NCI-H2227 treated with DMSO at 0.1 percent for 48 hours (cell line): ENCODE results near the gene UBAC2.
"Not testable (repeated sequence)": the region's sequence is repeated elsewhere in the genome, so short reads cannot be mapped to it uniquely, and the experiment has no call there.

ENCODE experiments used
- DNase-seq: peaks from one replicate; lab custom pipeline; 2025; lab: John Stamatoyannopoulos, UW

UBAC2 gene

GRCh38 chr13:99185606-99186005, 15.0 kb upstream of the UBAC2 start:
- DNase-seq = no peak

- no peak for DNase-seq
These were observed 10.3 kb upstream of the UBAC2 start for GRCh38 chr13:99190147-99190985.

DNA sequence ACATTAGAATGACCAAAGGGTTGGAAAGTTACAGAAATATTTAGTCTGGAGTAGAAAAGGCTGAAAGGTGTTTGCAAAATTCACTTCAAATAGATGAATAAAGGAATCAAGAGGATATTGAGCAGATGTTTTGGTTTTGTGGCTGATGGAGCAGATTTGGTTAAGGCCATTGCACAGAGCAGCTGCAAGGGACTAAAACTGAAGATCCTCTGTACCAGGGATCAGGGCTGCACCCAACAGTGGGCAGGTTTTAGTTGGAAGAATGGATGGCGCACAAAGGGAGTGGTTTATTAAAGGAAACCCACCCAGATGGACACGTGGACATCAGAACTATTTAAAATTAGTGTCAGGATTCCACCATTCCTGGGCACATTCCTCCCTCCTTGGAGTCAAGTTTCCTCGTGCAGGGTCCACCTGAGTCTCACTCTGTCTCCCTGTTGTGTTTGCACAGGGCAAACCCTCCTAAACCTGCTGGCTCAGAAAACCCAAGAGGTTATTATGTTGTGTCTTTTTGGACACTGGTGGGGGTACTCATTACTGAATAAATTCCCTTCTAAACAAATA, 9.2 kb upstream of the UBAC2 start:
- DNase-seq = no peak

- no peak for DNase-seq
These were observed 8.7 kb upstream of the UBAC2 start for GRCh38 chr13:99191900-99192399.

GRCh38 chr13:99192480-99192879, 8.2 kb upstream of the UBAC2 start:
- DNase-seq = no peak

GRCh38 chr13:99193152-99193551, 7.5 kb upstream of the UBAC2 start:
- DNase-seq = no peak

DNA sequence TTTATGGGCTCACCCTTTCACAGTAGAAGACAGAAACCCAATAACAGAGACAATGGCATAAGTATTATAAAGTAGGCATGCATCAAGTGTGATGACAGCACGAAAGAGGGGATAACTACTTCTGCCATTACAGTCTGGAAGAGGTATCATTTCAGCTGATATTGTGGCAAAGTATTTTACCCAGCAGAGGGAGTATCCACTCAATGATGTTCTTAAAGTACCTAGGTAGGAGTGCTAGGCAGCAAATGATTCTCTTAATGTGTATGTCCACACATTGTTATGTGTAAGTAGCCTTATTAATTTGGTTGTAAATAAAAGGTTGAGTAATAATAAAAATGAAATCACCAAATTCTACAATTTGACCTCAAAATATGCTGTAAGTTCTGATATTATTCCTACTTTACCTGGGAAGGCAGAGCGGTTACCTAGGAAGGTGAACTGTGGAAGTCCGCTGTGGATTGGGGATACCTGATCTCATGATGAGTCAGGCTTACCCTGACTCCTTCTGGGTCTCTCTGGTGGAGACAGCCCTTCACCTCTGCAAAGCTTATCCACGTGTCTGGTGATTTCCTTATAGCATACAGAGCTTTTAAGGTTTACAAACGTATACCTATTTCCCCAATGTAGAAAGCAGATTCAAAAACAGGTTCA, 4.1 kb upstream of the UBAC2 start:
- no peak for DNase-seq

- no peak for DNase-seq
These were observed 3.5 kb upstream of the UBAC2 start for GRCh38 chr13:99197117-99197651.

GRCh38 chr13:99199541-99200431, 868 bp upstream of the UBAC2 start:
- DNase-seq = no peak

- no peak for DNase-seq
These were observed 3.2 kb downstream of the UBAC2 start for GRCh38 chr13:99203601-99204579.

DNA sequence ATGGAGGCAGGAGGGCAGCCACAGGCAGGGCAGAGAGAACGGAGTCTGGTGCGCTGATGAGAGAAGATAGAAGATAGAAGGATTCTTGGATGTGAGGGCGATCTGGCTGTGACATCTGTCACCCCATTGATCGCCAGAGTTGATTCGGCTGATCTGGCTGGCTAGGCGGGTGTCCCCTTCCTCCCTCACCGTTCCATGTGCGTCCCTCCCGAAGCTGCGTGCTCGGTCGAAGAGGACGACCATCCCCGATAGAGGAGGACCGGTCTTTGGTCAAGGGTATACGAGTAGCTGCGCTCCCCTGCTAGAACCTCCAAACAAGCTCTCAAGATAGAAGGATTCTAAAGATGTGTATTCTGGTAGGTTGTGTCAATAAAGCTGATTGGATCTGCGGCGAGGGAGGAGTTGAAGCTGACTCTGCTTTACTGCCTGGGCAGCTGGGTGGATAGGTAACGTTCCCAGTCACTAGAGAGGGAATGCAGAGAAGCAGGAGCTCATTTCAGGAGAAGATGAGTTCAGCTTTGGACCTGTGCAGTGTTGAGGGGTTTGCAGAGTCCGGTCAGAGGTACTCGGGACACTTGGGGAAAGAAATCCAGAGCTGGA, 5.1 kb downstream of the UBAC2 start:
- DNase-seq = no peak

DNA sequence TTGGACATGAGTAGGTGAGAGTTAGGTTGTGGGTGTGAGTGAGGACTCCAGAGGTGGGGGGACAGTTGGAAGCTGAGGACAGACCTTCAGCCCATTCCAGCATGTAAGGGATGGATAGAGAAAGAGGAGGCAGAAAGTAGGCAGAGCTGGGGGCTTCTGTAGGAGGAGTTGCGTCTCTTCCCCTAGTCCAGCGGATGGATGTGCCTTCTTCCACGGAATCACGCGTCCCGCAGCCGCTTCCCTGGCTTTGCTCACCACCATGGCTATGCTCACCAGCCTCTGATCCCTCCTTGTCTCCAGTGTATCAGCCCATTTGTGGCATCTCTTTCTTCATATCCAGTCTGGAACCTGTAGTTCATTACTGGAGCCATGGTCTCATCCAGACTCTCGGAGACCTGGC, 5.6 kb downstream of the UBAC2 start:
- DNase-seq = no peak

DNA sequence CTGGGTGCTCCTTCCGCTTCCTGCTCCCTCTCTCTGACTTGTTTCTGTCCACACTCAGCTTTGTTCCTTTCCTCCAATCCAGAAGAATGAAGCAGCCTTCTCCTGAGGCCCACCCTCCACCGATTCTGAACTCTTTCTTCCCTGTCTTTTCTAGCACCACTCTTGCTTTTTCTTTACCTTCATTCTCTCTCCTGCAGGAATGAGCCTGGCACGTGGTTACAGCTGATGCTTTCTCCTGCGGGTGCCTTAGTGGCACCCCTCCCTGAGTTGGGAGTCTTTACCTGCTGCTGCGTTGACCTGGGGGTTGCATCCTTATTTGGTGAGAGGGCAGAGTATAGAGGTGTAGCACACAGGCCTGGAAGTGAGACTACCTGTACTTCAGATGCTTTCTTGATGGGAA, 6.2 kb downstream of the UBAC2 start:
- DNase-seq = no peak

- DNase-seq = no peak
These were observed 6.9 kb downstream of the UBAC2 start for GRCh38 chr13:99207511-99207910.

- DNase-seq = no peak
These were observed 7.5 kb downstream of the UBAC2 start for GRCh38 chr13:99208185-99208584.

GRCh38 chr13:99208845-99209527, 8.3 kb downstream of the UBAC2 start:
- no peak for DNase-seq

- not testable (repeated sequence) for DNase-seq
These were observed 10.0 kb downstream of the UBAC2 start for GRCh38 chr13:99210627-99211026.

DNA sequence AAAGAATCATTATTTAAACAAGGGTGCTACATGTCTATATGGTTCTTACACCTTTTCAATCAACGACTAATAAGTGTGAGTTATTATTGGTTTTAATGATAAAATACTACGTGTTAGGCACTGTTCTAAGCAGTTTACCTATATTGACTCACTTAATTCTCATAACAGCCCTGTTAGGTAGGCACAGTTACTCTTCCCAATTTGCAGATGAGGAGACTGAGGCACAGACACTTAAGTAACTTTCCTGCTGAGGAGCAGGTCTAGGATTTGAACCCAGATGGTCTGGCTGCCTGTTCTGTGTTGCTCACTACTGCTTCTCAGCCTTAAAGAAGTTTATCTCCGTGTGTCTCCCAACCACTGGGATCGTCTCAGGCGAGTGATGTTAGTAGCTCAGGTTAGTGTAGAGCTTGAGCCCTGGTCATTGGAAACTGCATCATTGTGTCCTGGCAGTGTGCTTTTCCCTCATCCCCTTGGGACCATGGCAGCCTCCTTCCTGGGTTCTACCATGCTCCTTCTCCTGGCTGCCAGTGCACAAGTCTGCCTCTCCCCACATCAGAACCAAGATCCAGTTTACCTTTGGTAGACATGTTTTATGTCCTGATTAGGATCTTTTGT, 10.9 kb downstream of the UBAC2 start:
- no peak for DNase-seq

- no peak for DNase-seq
These were observed 13.6 kb downstream of the UBAC2 start for GRCh38 chr13:99214232-99214631.
